GM12878 (cell line): ENCODE measurements around the gene PKP2. TPM values are rescaled to one million over a fixed set of nuclear protein-coding genes. Genes with fewer than 3 reads are reported as not detected.

Source experiments
- ATAC-seq: fragments of 200-7000 bp; cut with Tn5 transposase; 3 replicates; pipeline ENCODE4 v1.9.1; 2020; ENCODE audit warnings: mild to moderate bottlenecking, moderate library complexity
- BruUV-seq: library from RNA; stranded (reverse); fragments of 400-500 nt; replicated peaks from 2 replicates; lab custom pipeline; 2021; lab: Mats Ljungman, UMichigan
- CTCF ChIA-PET: fragments of 300-600 bp; sonication (Branson Sonifier 250); formaldehyde crosslinking; extraction: SDS; loops from one replicate; lab custom pipeline; 2021; ENCODE audit warnings: inconsistent platforms; lab: Yijun Ruan, JAX
- POLR2A ChIA-PET: fragments of 350-600 bp; formaldehyde crosslinking; extraction: SDS; loops from one replicate; lab custom pipeline; 2021; ENCODE audit warnings: inconsistent platforms; lab: Charles Lee
- RAD21 ChIA-PET: fragments of 300-600 bp; sonication (Branson Sonifier 250); formaldehyde crosslinking; loops from one replicate; lab custom pipeline; 2023; ENCODE audit warnings: antibody characterized with exemption; ENCODE audit not compliant: unreplicated experiment; lab: Charles Lee
- SMC1A ChIA-PET: fragments of 300-600 bp; sonication (Branson Sonifier 250); formaldehyde crosslinking; loops from one replicate; lab custom pipeline; 2023; ENCODE audit not compliant: unreplicated experiment, uncharacterized antibody; lab: Charles Lee
- DNase-seq: peaks from one replicate; pipeline ENCODE4 v3.0.0-alpha.2; 2011; ENCODE audit warnings: low read depth, low spot score
- FAIRE-seq: peaks from 3 replicates; lab custom pipeline; 2011; peaks lifted over from hg19 to GRCh38; lab: Jason Lieb, UNC
- H2AFZ ChIP-seq: 2 replicates; pipeline ENCODE4 v1.6.0; 2011; ENCODE audit warnings: low read depth, low read length, control low read depth; ENCODE audit not compliant: control insufficient read depth
- H3K27ac ChIP-seq: 2 replicates; pipeline ENCODE4 v1.5.1; 2011; ENCODE audit warnings: control low read depth; ENCODE audit not compliant: control insufficient read depth, insufficient read depth
- H3K27me3 ChIP-seq, 2 experiments: replicated peaks in 1 of 2; 2 replicates each; pipeline versions ENCODE4 v1.6.0 to v1.6.1; 2011; ENCODE audit warnings: low read length in 1 of 2; ENCODE audit not compliant: control insufficient read depth in 2 of 2, insufficient read depth in 2 of 2
- H3K36me3 ChIP-seq, 2 experiments: 2 replicates each; pipeline ENCODE4 v1.5.1; 2011; ENCODE audit warnings: low read length in 1 of 2; ENCODE audit not compliant: control insufficient read depth in 2 of 2, insufficient read depth in 2 of 2
- H3K4me1 ChIP-seq: 2 replicates; pipeline ENCODE4 v1.6.1; 2011; ENCODE audit warnings: mild to moderate bottlenecking, low read length, moderate library complexity, mixed read lengths; ENCODE audit not compliant: control insufficient read depth, insufficient read depth
- H3K4me2 ChIP-seq: 2 replicates; pipeline ENCODE4 v1.6.0; 2011; ENCODE audit warnings: control low read depth; ENCODE audit not compliant: control insufficient read depth, insufficient read depth
- H3K4me3 ChIP-seq: fragments of 200-600 bp; sonication (generic); 2 replicates; pipeline ENCODE4 v1.5.1; 2016
- H3K79me2 ChIP-seq: 2 replicates; pipeline ENCODE4 v1.6.0; 2011; ENCODE audit warnings: low read length; ENCODE audit not compliant: control insufficient read depth, insufficient read depth
- H3K9ac ChIP-seq: 2 replicates; pipeline ENCODE4 v1.8.0; 2011; ENCODE audit warnings: low read length, control low read depth, mixed read lengths; ENCODE audit not compliant: control insufficient read depth, insufficient read depth
- H3K9me3 ChIP-seq: replicated peaks from 3 replicates; pipeline ENCODE4 v1.5.1; 2011; ENCODE audit warnings: mild to moderate bottlenecking, low read length; ENCODE audit not compliant: control insufficient read depth, insufficient read depth
- H4K20me1 ChIP-seq: 2 replicates; pipeline ENCODE4 v1.6.0; 2011; ENCODE audit not compliant: control insufficient read depth, insufficient read depth
- E4F1 ChIP-seq: fragments of 450-650 bp; IDR thresholded peaks from 2 replicates; pipeline ENCODE4 v1.6.1; 2018; ENCODE audit warnings: borderline replicate concordance, mild to moderate bottlenecking; ENCODE audit not compliant: partially characterized antibody
- EED ChIP-seq: sonication (generic); IDR thresholded peaks from 2 replicates; pipeline ENCODE4 v1.6.1; 2016; ENCODE audit warnings: antibody characterized with exemption, low read depth
- HDAC2 ChIP-seq: fragments of 200-600 bp; sonication (generic); IDR thresholded peaks from 2 replicates; pipeline ENCODE4 v1.6.1; 2017
- KDM1A ChIP-seq: fragments of 200-600 bp; sonication (generic); IDR thresholded peaks from 2 replicates; pipeline ENCODE4 v1.6.1; 2016; ENCODE audit warnings: borderline replicate concordance
- NFXL1 ChIP-seq: fragments of 450-650 bp; IDR thresholded peaks from 2 replicates; pipeline ENCODE4 v1.6.1; 2017; ENCODE audit warnings: antibody characterized with exemption, mild to moderate bottlenecking, borderline replicate concordance
- PKNOX1 ChIP-seq: fragments of 450-650 bp; IDR thresholded peaks from 2 replicates; pipeline ENCODE4 v1.6.1; 2016; ENCODE audit warnings: mild to moderate bottlenecking
- ZNF24 ChIP-seq: fragments of 450-650 bp; IDR thresholded peaks from 2 replicates; pipeline ENCODE4 v1.6.1; 2017; ENCODE audit warnings: antibody characterized with exemption, mild to moderate bottlenecking
- WGBS: methylation state at CpG from one replicate; pipeline ENCODE4 v1.1.6; 2016; ENCODE audit warnings: low lambda C conversion rate; ENCODE audit not compliant: insufficient replicate concordance, insufficient coverage; ENCODE audit errors: missing lambda C conversion rate; 5-methylcytosine and 5-hydroxymethylcytosine counted together
- in situ Hi-C: fragments of 300-500 bp; cut with MboI; formaldehyde crosslinking; loops from 9 replicates; pipeline ENCODE4 v1.14.3; 2018; ENCODE audit warnings: mixed read lengths
- intact Hi-C: fragments of 100-400 bp; cut with micrococcal nuclease; formaldehyde crosslinking; loops from one replicate; pipeline ENCODE4 v1.14.2; 2022; ENCODE audit not compliant: unreplicated experiment
- polyA plus RNA-seq, 11 experiments: library from polyadenylated mRNA; depleted of rRNA in 4 of 11; unstranded in 6 of 11; stranded (reverse) in 5 of 11; fragments of >200 nt; fragmentation: Nextera tagmentation in 4 of 11; fragmentation: Illumina TruSeq in 1 of 11; extraction: Ambion mirVana in 4 of 11; extraction: Trizol in 1 of 11; gene quantifications; 1 replicate in 1 of 11; 2 replicates in 10 of 11; pipeline versions ENCODE4 v1.2.1 to v1.2.3, GENCODE V29; 2011 to 2016; ENCODE audit warnings: inconsistent platforms in 2 of 11, missing spikeins in 2 of 11, low read depth in 1 of 11
- total RNA-seq, 4 experiments: library from RNA; depleted of rRNA in 3 of 4; stranded (reverse); fragments of >200 nt in 3 of 4; fragmentation: Illumina TruSeq in 1 of 4; extraction: Trizol in 1 of 4; gene quantifications; 2 replicates each; pipeline versions ENCODE4 v1.2.1 to v1.2.3, GENCODE V29; 2013 to 2021
- TF ChIP-seq, protein P1 (sequence below): fragments of 450-650 bp; IDR thresholded peaks from 2 replicates; pipeline ENCODE4 v1.6.1; 2017; ENCODE audit warnings: mild to moderate bottlenecking, moderate library complexity

PKP2 gene
- total and polyA plus RNA-seq, 10 of the 15 experiments (the other 5 are each of a cell fraction or from before 2014, with no cell fraction given) = 0.02 to 4.1 (median 0.07) TPM; not detected in 4

GRCh38 chr12:32821293-32821692, 75.3 kb downstream of the PKP2 start:
- 59% methylated on average over 8 of the region's 8 CpGs for WGBS
- DNase-seq (no peak), FAIRE-seq (no peak), ATAC-seq (no peak)
- SMC1A ChIA-PET = interaction anchor here (0.7 kb wide), 1 partner anchor 9 kb away, joined by 3 read pairs; no protein-coding TSS in a partner anchor
- Histone ChIP-seq H3K4me2 (no peak overlapping the region), H3K4me3 (no peak overlapping the region), H3K27ac (no peak overlapping the region), H3K36me3 (no peaks in the 10 kb centered on the region), H3K9me3 (no peaks in the 10 kb centered on the region), H3K4me1 (no peaks in the 10 kb centered on the region), H2AFZ (no peak overlapping the region), H3K27me3 (no peaks in the 10 kb centered on the region), H3K9ac (no peak overlapping the region), H3K79me2 (no peaks in the 10 kb centered on the region), H4K20me1 (no peaks in the 10 kb centered on the region)
- in situ Hi-C loops = no loop called here
- RAD21 ChIA-PET = interaction anchor here (1.8 kb wide), 1 partner anchor 66 kb away, joined by 5 read pairs; the partner anchor contains the start of gene YARS2
- intact Hi-C loops = no loop called here
- CTCF ChIA-PET = no interaction called here
- POLR2A ChIA-PET = no interaction called here
- no TSS peak for BruUV-seq
- TF ChIP-seq, protein P1, sequence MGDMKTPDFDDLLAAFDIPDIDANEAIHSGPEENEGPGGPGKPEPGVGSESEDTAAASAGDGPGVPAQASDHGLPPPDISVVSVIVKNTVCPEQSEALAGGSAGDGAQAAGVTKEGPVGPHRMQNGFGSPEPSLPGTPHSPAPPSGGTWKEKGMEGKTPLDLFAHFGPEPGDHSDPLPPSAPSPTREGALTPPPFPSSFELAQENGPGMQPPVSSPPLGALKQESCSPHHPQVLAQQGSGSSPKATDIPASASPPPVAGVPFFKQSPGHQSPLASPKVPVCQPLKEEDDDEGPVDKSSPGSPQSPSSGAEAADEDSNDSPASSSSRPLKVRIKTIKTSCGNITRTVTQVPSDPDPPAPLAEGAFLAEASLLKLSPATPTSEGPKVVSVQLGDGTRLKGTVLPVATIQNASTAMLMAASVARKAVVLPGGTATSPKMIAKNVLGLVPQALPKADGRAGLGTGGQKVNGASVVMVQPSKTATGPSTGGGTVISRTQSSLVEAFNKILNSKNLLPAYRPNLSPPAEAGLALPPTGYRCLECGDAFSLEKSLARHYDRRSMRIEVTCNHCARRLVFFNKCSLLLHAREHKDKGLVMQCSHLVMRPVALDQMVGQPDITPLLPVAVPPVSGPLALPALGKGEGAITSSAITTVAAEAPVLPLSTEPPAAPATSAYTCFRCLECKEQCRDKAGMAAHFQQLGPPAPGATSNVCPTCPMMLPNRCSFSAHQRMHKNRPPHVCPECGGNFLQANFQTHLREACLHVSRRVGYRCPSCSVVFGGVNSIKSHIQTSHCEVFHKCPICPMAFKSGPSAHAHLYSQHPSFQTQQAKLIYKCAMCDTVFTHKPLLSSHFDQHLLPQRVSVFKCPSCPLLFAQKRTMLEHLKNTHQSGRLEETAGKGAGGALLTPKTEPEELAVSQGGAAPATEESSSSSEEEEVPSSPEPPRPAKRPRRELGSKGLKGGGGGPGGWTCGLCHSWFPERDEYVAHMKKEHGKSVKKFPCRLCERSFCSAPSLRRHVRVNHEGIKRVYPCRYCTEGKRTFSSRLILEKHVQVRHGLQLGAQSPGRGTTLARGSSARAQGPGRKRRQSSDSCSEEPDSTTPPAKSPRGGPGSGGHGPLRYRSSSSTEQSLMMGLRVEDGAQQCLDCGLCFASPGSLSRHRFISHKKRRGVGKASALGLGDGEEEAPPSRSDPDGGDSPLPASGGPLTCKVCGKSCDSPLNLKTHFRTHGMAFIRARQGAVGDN = no peak
- TF ChIP-seq EED (no peak), ZNF24 (no peak), NFXL1 (no peak), HDAC2 (no peak), KDM1A (no peak), PKNOX1 (no peak), E4F1 (no peak)
